Hepatocyte (in vitro differentiated cells): ENCODE measurements around the gene SPACDR. TPM values are rescaled to one million over a fixed set of nuclear protein-coding genes. Genes with fewer than 3 reads are reported as not detected.

Experiments
- DNase-seq: peaks from one replicate; pipeline ENCODE4 v3.0.0-alpha.2; 2016; ENCODE audit warnings: low spot score
- H2AFZ ChIP-seq: fragments of 200-600 bp; sonication (generic); 2 replicates; pipeline ENCODE4 v1.6.0; 2016; ENCODE audit warnings: antibody characterized with exemption, mild to moderate bottlenecking
- H3K27ac ChIP-seq: fragments of 200-600 bp; sonication (generic); 2 replicates; pipeline ENCODE4 v1.5.1; 2016; ENCODE audit warnings: mild to moderate bottlenecking
- H3K27me3 ChIP-seq: fragments of 200-600 bp; sonication (generic); 2 replicates; pipeline ENCODE4 v1.6.1; 2016
- H3K36me3 ChIP-seq: fragments of 200-600 bp; sonication (generic); replicated peaks from 2 replicates; pipeline ENCODE4 v1.5.1; 2016; ENCODE audit warnings: low read depth; ENCODE audit not compliant: insufficient read depth
- H3K4me1 ChIP-seq: fragments of 200-600 bp; sonication (generic); 2 replicates; pipeline ENCODE4 v1.5.1; 2016; ENCODE audit warnings: mild to moderate bottlenecking, moderate library complexity; ENCODE audit not compliant: insufficient read depth
- H3K4me2 ChIP-seq: fragments of 200-600 bp; sonication (generic); 2 replicates; pipeline ENCODE4 v1.6.0; 2016
- H3K4me3 ChIP-seq: fragments of 200-600 bp; sonication (generic); 2 replicates; pipeline ENCODE4 v1.5.1; 2016; ENCODE audit warnings: mild to moderate bottlenecking
- H3K79me2 ChIP-seq: fragments of 200-600 bp; sonication (generic); 2 replicates; pipeline ENCODE4 v1.6.0; 2017; ENCODE audit warnings: mild to moderate bottlenecking
- H3K9me2 ChIP-seq: fragments of 200-600 bp; sonication (generic); replicated peaks from 2 replicates; pipeline ENCODE4 v1.6.0; 2017; ENCODE audit warnings: mild to moderate bottlenecking; ENCODE audit not compliant: insufficient read depth
- H3K9me3 ChIP-seq: fragments of 200-600 bp; sonication (generic); 2 replicates; pipeline ENCODE4 v1.5.1; 2016; ENCODE audit warnings: low read depth, mild to moderate bottlenecking
- H4K20me1 ChIP-seq: fragments of 200-600 bp; sonication (generic); 2 replicates; pipeline ENCODE4 v1.6.0; 2016; ENCODE audit warnings: mild to moderate bottlenecking; ENCODE audit not compliant: insufficient read depth, poor library complexity, severe bottlenecking
- EZH2 ChIP-seq: fragments of 200-600 bp; sonication (generic); IDR thresholded peaks from 2 replicates; pipeline ENCODE4 v1.6.1; 2016; ENCODE audit warnings: antibody characterized with exemption, mild to moderate bottlenecking, borderline replicate concordance
- EZH2phosphoT487 ChIP-seq: fragments of 200-600 bp; sonication (generic); IDR thresholded peaks from one replicate; pipeline ENCODE4 v1.6.1; 2018; ENCODE audit warnings: antibody characterized with exemption, mild to moderate bottlenecking, low read depth, moderate library complexity; ENCODE audit not compliant: unreplicated experiment, severe bottlenecking
- WGBS: methylation state at CpG from one replicate; pipeline ENCODE4 v1.1.6; 2016; ENCODE audit warnings: low lambda C conversion rate; ENCODE audit errors: missing lambda C conversion rate; 5-methylcytosine and 5-hydroxymethylcytosine counted together
- polyA plus RNA-seq: library from polyadenylated mRNA; unstranded; fragments of >200 nt; fragmentation: Nextera tagmentation; extraction: Ambion mirVana; gene quantifications from 2 replicates; pipeline ENCODE4 v1.2.1, GENCODE V29; 2016
- total RNA-seq: library from RNA; depleted of rRNA; stranded (reverse); fragments of >200 nt; gene quantifications from 2 replicates; pipeline ENCODE4 v1.2.3, GENCODE V29; 2014
- TF ChIP-seq, protein P1 (sequence below): fragments of 200-600 bp; sonication (generic); IDR thresholded peaks from 2 replicates; pipeline ENCODE4 v1.5.1; 2016; ENCODE audit warnings: antibody characterized with exemption, mild to moderate bottlenecking; ENCODE audit not compliant: poor library complexity

Gene SPACDR
- total and polyA plus RNA-seq, 2 experiments from 2014 or later, result 0.13 TPM; not detected in 1

DNA sequence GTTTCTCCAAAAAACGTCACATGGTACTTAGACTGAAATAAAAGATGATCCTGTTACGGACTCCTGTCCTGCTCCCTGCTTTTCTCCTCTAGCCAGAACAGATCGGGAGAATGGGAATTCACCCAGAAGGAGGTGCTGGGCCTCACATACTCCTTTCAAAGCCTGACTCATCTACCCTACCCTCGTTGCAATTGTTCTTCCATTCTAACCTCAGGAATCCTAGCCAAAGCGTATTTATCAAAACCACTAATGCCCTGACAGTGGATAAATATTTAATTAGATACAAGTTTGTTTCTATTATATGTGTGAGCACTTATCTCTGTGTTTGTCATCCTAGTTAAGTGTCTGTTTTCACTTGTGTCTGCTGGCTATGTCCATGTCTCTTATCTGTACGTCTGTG is 57.3 kb downstream of the SPACDR start:
- 53% methylated on average over 6 of the region's 6 CpGs for WGBS
- Histone ChIP-seq H4K20me1 (no peaks in the 10 kb centered on the region), H3K4me1 (no peaks in the 10 kb centered on the region), H3K27me3 (no peaks in the 10 kb centered on the region), H3K9me3 (no peaks in the 10 kb centered on the region), H3K4me2 (no peak overlapping the region), H3K9me2 (no peaks in the 10 kb centered on the region), H3K36me3 (no peaks in the 10 kb centered on the region), H2AFZ (no peak overlapping the region), H3K27ac (no peak overlapping the region), H3K79me2 (no peaks in the 10 kb centered on the region), H3K4me3 (no peak overlapping the region)
- no peak for DNase-seq
- no peak for TF ChIP-seq EZH2
- TF ChIP-seq, protein P1, sequence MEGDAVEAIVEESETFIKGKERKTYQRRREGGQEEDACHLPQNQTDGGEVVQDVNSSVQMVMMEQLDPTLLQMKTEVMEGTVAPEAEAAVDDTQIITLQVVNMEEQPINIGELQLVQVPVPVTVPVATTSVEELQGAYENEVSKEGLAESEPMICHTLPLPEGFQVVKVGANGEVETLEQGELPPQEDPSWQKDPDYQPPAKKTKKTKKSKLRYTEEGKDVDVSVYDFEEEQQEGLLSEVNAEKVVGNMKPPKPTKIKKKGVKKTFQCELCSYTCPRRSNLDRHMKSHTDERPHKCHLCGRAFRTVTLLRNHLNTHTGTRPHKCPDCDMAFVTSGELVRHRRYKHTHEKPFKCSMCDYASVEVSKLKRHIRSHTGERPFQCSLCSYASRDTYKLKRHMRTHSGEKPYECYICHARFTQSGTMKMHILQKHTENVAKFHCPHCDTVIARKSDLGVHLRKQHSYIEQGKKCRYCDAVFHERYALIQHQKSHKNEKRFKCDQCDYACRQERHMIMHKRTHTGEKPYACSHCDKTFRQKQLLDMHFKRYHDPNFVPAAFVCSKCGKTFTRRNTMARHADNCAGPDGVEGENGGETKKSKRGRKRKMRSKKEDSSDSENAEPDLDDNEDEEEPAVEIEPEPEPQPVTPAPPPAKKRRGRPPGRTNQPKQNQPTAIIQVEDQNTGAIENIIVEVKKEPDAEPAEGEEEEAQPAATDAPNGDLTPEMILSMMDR, result no peak
- TF ChIP-seq EZH2phosphoT487, result no peak

Other genes starting within 250 kb of the SPACDR start
- not detected in 2 replicates for gene PVRIG, start 244.3 kb downstream of the SPACDR start, total RNA-seq
- gene PVRIG, start 244.3 kb downstream of the SPACDR start, polyA plus RNA-seq, result 1.4 TPM in 2 replicates
- gene SPDYE3, start 156.6 kb downstream of the SPACDR start, total RNA-seq, result not detected in 2 replicates
- gene SPDYE3, start 156.6 kb downstream of the SPACDR start, polyA plus RNA-seq, result 3.3 and 3.4 TPM in 2 replicates
- 17.8 and 33.2 TPM in 2 replicates for gene PILRB, start 106.1 kb downstream of the SPACDR start, total RNA-seq
- gene PILRB, start 106.1 kb downstream of the SPACDR start, polyA plus RNA-seq, result 37.4 and 63.4 TPM in 2 replicates
- 0.24 and 2.2 TPM in 2 replicates for gene PILRA, start 90.8 kb downstream of the SPACDR start, total RNA-seq
- gene PILRA, start 90.8 kb downstream of the SPACDR start, polyA plus RNA-seq, result 1.1 and 3.0 TPM in 2 replicates
- gene ZCWPW1, start 35.6 kb downstream of the SPACDR start, total RNA-seq, result 1.8 and 2.2 TPM in 2 replicates
- 3.3 and 4.9 TPM in 2 replicates for gene ZCWPW1, start 35.6 kb downstream of the SPACDR start, polyA plus RNA-seq
- 20.9 and 23.1 TPM in 2 replicates for gene MEPCE, start 34.4 kb downstream of the SPACDR start, total RNA-seq
- 15.8 and 17.2 TPM in 2 replicates for gene MEPCE, start 34.4 kb downstream of the SPACDR start, polyA plus RNA-seq
- 10.0 and 12.8 TPM in 2 replicates for gene PPP1R35, start 27.8 kb downstream of the SPACDR start, total RNA-seq
- 39.6 and 50.3 TPM in 2 replicates for gene PPP1R35, start 27.8 kb downstream of the SPACDR start, polyA plus RNA-seq
- 25.4 and 26.2 TPM in 2 replicates for gene TSC22D4, start 15.0 kb upstream of the SPACDR start, total RNA-seq
- gene TSC22D4, start 15.0 kb upstream of the SPACDR start, polyA plus RNA-seq, result 89.6 and 90.7 TPM in 2 replicates
- gene NYAP1, start 19.7 kb upstream of the SPACDR start, total RNA-seq, result 1.6 and 2.4 TPM in 2 replicates
- gene NYAP1, start 19.7 kb upstream of the SPACDR start, polyA plus RNA-seq, result 0.68 TPM in 1 of 2 replicates, not detected in the other
- gene AGFG2, start 74.9 kb upstream of the SPACDR start, total RNA-seq, result 32.8 and 38.6 TPM in 2 replicates
- 33.3 and 53.7 TPM in 2 replicates for gene AGFG2, start 74.9 kb upstream of the SPACDR start, polyA plus RNA-seq
- not detected in 2 replicates for gene SAP25, start 109.6 kb upstream of the SPACDR start, total RNA-seq
- 1.8 and 4.0 TPM in 2 replicates for gene SAP25, start 109.6 kb upstream of the SPACDR start, polyA plus RNA-seq
- 34.0 and 40.3 TPM in 2 replicates for gene LRCH4, start 121.9 kb upstream of the SPACDR start, total RNA-seq
- gene LRCH4, start 121.9 kb upstream of the SPACDR start, polyA plus RNA-seq, result 105 and 129 TPM in 2 replicates
- 1.1 and 1.4 TPM in 2 replicates for gene FBXO24, start 122.1 kb upstream of the SPACDR start, total RNA-seq
- 0.49 and 1.6 TPM in 2 replicates for gene FBXO24, start 122.1 kb upstream of the SPACDR start, polyA plus RNA-seq
- gene PCOLCE, start 138.1 kb upstream of the SPACDR start, total RNA-seq, result 64.2 and 90.0 TPM in 2 replicates
- gene PCOLCE, start 138.1 kb upstream of the SPACDR start, polyA plus RNA-seq, result 249 and 343 TPM in 2 replicates
- gene MOSPD3, start 148.3 kb upstream of the SPACDR start, total RNA-seq, result 8.8 and 10.4 TPM in 2 replicates
- 39.2 and 44.4 TPM in 2 replicates for gene MOSPD3, start 148.3 kb upstream of the SPACDR start, polyA plus RNA-seq
- gene TFR2, start 177.3 kb upstream of the SPACDR start, total RNA-seq, result 12.5 and 13.5 TPM in 2 replicates
- gene TFR2, start 177.3 kb upstream of the SPACDR start, polyA plus RNA-seq, result 11.1 and 16.8 TPM in 2 replicates
- not detected in 2 replicates for gene ACTL6B, start 192.2 kb upstream of the SPACDR start, total RNA-seq
- not detected in 2 replicates for gene ACTL6B, start 192.2 kb upstream of the SPACDR start, polyA plus RNA-seq
- gene GNB2, start 209.5 kb upstream of the SPACDR start, total RNA-seq, result 99.6 and 111 TPM in 2 replicates
- gene GNB2, start 209.5 kb upstream of the SPACDR start, polyA plus RNA-seq, result 204 and 222 TPM in 2 replicates
- gene GIGYF1, start 230.0 kb upstream of the SPACDR start, total RNA-seq, result 14.2 and 17.6 TPM in 2 replicates
- 13.2 and 16.8 TPM in 2 replicates for gene GIGYF1, start 230.0 kb upstream of the SPACDR start, polyA plus RNA-seq
- 30.1 and 39.2 TPM in 2 replicates for gene POP7, start 241.9 kb upstream of the SPACDR start, total RNA-seq
- gene POP7, start 241.9 kb upstream of the SPACDR start, polyA plus RNA-seq, result 48.7 and 59.2 TPM in 2 replicates